GM21717 (cell line): ENCODE data around the gene FCRL1.
A peak's percentile ranks its signal among the peaks of the same experiment; 100 is the strongest.

Experiments
- ATAC-seq: cut with Tn5 transposase; IDR thresholded peaks from one replicate; pipeline ENCODE4 v1.9.1; 2021; ENCODE audit warnings: mild to moderate bottlenecking, moderate library complexity; ENCODE audit not compliant: unreplicated experiment

Gene FCRL1

GRCh38 chr1:157803851-157804250 is 16.1 kb downstream of the FCRL1 start:
- no peak for ATAC-seq

- ATAC-seq = no peak
Measured at GRCh38 chr1:157799996-157800395, 19.9 kb downstream of the FCRL1 start.

- ATAC-seq = no peak
Measured at GRCh38 chr1:157798211-157798610, 21.7 kb downstream of the FCRL1 start.

GRCh38 chr1:157785248-157785647 is 34.7 kb downstream of the FCRL1 start:
- ATAC-seq = no peak

- no peak for ATAC-seq
Measured at GRCh38 chr1:157784801-157785200, 35.1 kb downstream of the FCRL1 start.

GRCh38 chr1:157782931-157783330 is 37.0 kb downstream of the FCRL1 start:
- ATAC-seq = no peak

GRCh38 chr1:157781048-157781447 is 38.9 kb downstream of the FCRL1 start:
- peak; percentile 66 for ATAC-seq

- peak; percentile 55 for ATAC-seq
Measured at GRCh38 chr1:157776971-157777391, 42.9 kb downstream of the FCRL1 start, which contains the start of gene FCRL2. TSS of gene FCRL2 (minus strand) at chr1:157777132. CDS start at chr1:157777073, 59 bp downstream.

- no peak for ATAC-seq
Measured at GRCh38 chr1:157775101-157775870, 44.6 kb downstream of the FCRL1 start.

- no peak for ATAC-seq
Measured at GRCh38 chr1:157774412-157774811, 45.5 kb downstream of the FCRL1 start.

GRCh38 chr1:157773493-157774350 is 46.2 kb downstream of the FCRL1 start:
- peak; percentile 55 for ATAC-seq

GRCh38 chr1:157771661-157772425 is 48.1 kb downstream of the FCRL1 start:
- ATAC-seq = no peak

- no peak for ATAC-seq
Measured at GRCh38 chr1:157770442-157771043, 49.4 kb downstream of the FCRL1 start.

- no peak for ATAC-seq
Measured at GRCh38 chr1:157766792-157767191, 53.1 kb downstream of the FCRL1 start.

GRCh38 chr1:157758018-157758417 is 61.9 kb downstream of the FCRL1 start:
- no peak for ATAC-seq

- ATAC-seq = no peak
Measured at GRCh38 chr1:157753611-157754010, 66.3 kb downstream of the FCRL1 start.

GRCh38 chr1:157751283-157751682 is 68.6 kb downstream of the FCRL1 start:
- no peak for ATAC-seq

- ATAC-seq = no peak
Measured at GRCh38 chr1:157748262-157748817, 71.6 kb downstream of the FCRL1 start.
